Fibroblast of lung (primary cell): Measurements from ENCODE around the gene WNT5B. TPM values are rescaled to one million over a fixed set of nuclear protein-coding genes. Genes with fewer than 3 reads are reported as not detected.

Experiments
- DNase-seq, 2 donors: peaks; one replicate each; pipeline versions ENCODE4 v3.0.0 to v3.0.0-alpha.2; 2010; ENCODE audit warnings: low read depth in 2 of 2
- H2AFZ ChIP-seq: 2 replicates; pipeline ENCODE4 v1.5.1; 2012; ENCODE audit warnings: low read length, control low read depth, inconsistent platforms
- H3K27ac ChIP-seq: 2 replicates; pipeline ENCODE4 v1.5.1; 2011; ENCODE audit warnings: low read length, control low read depth; ENCODE audit not compliant: insufficient read depth
- H3K27me3 ChIP-seq: 2 replicates; pipeline ENCODE4 v1.5.1; 2011; ENCODE audit warnings: mild to moderate bottlenecking, low read length; ENCODE audit not compliant: control insufficient read depth, insufficient read depth
- H3K36me3 ChIP-seq: 2 replicates; pipeline ENCODE4 v1.5.1; 2011; ENCODE audit warnings: low read length; ENCODE audit not compliant: control insufficient read depth, insufficient read depth
- H3K4me1 ChIP-seq: 2 replicates; pipeline ENCODE4 v1.5.1; 2011; ENCODE audit warnings: low read length; ENCODE audit not compliant: control insufficient read depth, insufficient read depth; ENCODE audit errors: extremely low read depth
- H3K4me2 ChIP-seq: 2 replicates; pipeline ENCODE4 v1.5.1; 2011; ENCODE audit warnings: low read length, control low read depth; ENCODE audit not compliant: insufficient read depth; ENCODE audit errors: extremely low read depth
- H3K4me3 ChIP-seq, 4 experiments: fragments of 200-600 bp in 1 of 4; sonication (generic) in 1 of 4; replicated peaks in 1 of 4; 2 replicates each; pipeline ENCODE4 v1.5.1; 2011 to 2016; ENCODE audit warnings: low read length in 4 of 4, low read depth in 3 of 4, mild to moderate bottlenecking in 3 of 4, control low read depth in 2 of 4, inconsistent platforms in 1 of 4, mixed read lengths in 1 of 4; ENCODE audit not compliant: insufficient read depth in 1 of 4; ENCODE audit errors: control extremely low read depth in 1 of 4
- H3K79me2 ChIP-seq: 2 replicates; pipeline ENCODE4 v1.5.1; 2012; ENCODE audit warnings: mild to moderate bottlenecking, low read length, inconsistent platforms; ENCODE audit not compliant: control insufficient read depth, insufficient read depth
- H3K9ac ChIP-seq: 2 replicates; pipeline ENCODE4 v1.5.1; 2011; ENCODE audit warnings: mild to moderate bottlenecking, low read length, control low read depth; ENCODE audit not compliant: insufficient read depth
- H3K9me3 ChIP-seq: 2 replicates; pipeline ENCODE4 v1.5.1; 2012; ENCODE audit warnings: low read depth, low read length; ENCODE audit not compliant: control insufficient read depth, insufficient read depth
- H4K20me1 ChIP-seq: 2 replicates; pipeline ENCODE4 v1.5.1; 2011; ENCODE audit warnings: low read length; ENCODE audit not compliant: control insufficient read depth, insufficient read depth; ENCODE audit errors: extremely low read depth
- CTCF ChIP-seq, 2 donors: IDR thresholded peaks in 1 of 2; conservative IDR thresholded peaks in 1 of 2; 1 replicate in 1 of 2; 2 replicates in 1 of 2; pipeline ENCODE4 v1.5.1; 2011 to 2012; ENCODE audit warnings: low read length in 2 of 2, control low read depth in 1 of 2, inconsistent platforms in 1 of 2, low read depth in 1 of 2, mild to moderate bottlenecking in 1 of 2
- EZH2 ChIP-seq: IDR thresholded peaks from 2 replicates; pipeline ENCODE4 v1.5.1; 2012; ENCODE audit warnings: low read length, control low read depth, mild to moderate bottlenecking; ENCODE audit errors: missing control alignments
- polyA plus RNA-seq, 2 donors: library from polyadenylated mRNA; depleted of rRNA in 1 of 2; stranded (reverse) in 1 of 2; unstranded in 1 of 2; fragments of >200 nt; gene quantifications; 2 replicates each; pipeline ENCODE4 v1.2.1, GENCODE V29; 2011 to 2012; ENCODE audit warnings: missing spikeins in 1 of 2
- total RNA-seq: library from RNA; depleted of rRNA; stranded (reverse); fragments of >200 nt; gene quantifications from 2 replicates; pipeline ENCODE4 v1.2.1, GENCODE V29; 2014

WNT5B gene
- total and polyA plus RNA-seq, 2 donors (not counting 1 experiment from before 2014, with no cell fraction given), result 46.9 to 105 TPM

GRCh38 chr12:1607940-1608712 lies 20.9 kb upstream of the WNT5B start:
- Histone ChIP-seq H3K79me2 (peaks cover 66% of the 10 kb centered on the region), H4K20me1 (no peaks in the 10 kb centered on the region), H3K9ac (no peak overlapping the region), H3K36me3 (no peaks in the 10 kb centered on the region), H3K4me2 (no peak overlapping the region), H2AFZ (no peak overlapping the region), H3K9me3 (no peaks in the 10 kb centered on the region), H3K4me3 (no peak overlapping the region), H3K27me3 (no peaks in the 10 kb centered on the region), H3K4me1 (peaks cover 29% of the 10 kb centered on the region), H3K27ac (no peak overlapping the region)
- peak in 1 of 2 donors; percentile 69 for DNase-seq
- TF ChIP-seq CTCF (conservative IDR thresholded peaks at IDR 0.05 in 1 of 2, IDR thresholded peaks at IDR 0.05 in 1 of 2; ENCODE audit: low read depth in 1 of 2, low read length in 2 of 2) (no peak), EZH2 (no peak)

GRCh38 chr12:1608713-1609119 lies 20.3 kb upstream of the WNT5B start:
- Histone ChIP-seq H3K4me2 (no peak overlapping the region), H3K27me3 (no peaks in the 10 kb centered on the region), H3K79me2 (peaks cover 66% of the 10 kb centered on the region), H3K36me3 (no peaks in the 10 kb centered on the region), H3K4me1 (peaks cover 29% of the 10 kb centered on the region), H3K9ac (no peak overlapping the region), H4K20me1 (no peaks in the 10 kb centered on the region), H3K9me3 (no peaks in the 10 kb centered on the region), H3K4me3 (no peak overlapping the region), H3K27ac (no peak overlapping the region), H2AFZ (no peak overlapping the region)
- DNase-seq, result no peak
- TF ChIP-seq EZH2 (no peak), CTCF (conservative IDR thresholded peaks at IDR 0.05 in 1 of 2, IDR thresholded peaks at IDR 0.05 in 1 of 2; ENCODE audit: low read depth in 1 of 2, low read length in 2 of 2) (no peak)

GRCh38 chr12:1610072-1610643 lies 18.9 kb upstream of the WNT5B start:
- TF ChIP-seq CTCF (conservative IDR thresholded peaks at IDR 0.05 in 1 of 2, IDR thresholded peaks at IDR 0.05 in 1 of 2; ENCODE audit: low read depth in 1 of 2, low read length in 2 of 2), result no peak
- peaks cover 66% of the 10 kb centered on the region for H3K79me2 ChIP-seq
- H3K4me2 ChIP-seq, result no peak overlapping the region
- no peak overlapping the region for H3K27ac ChIP-seq
- H2AFZ ChIP-seq, result no peak overlapping the region
- H3K9me3 ChIP-seq, result no peaks in the 10 kb centered on the region
- H3K4me3 ChIP-seq, result no peak overlapping the region
- no peaks in the 10 kb centered on the region for H4K20me1 ChIP-seq
- no peaks in the 10 kb centered on the region for H3K36me3 ChIP-seq
- peaks cover 20% of the 10 kb centered on the region for H3K4me1 ChIP-seq
- H3K27me3 ChIP-seq, result no peaks in the 10 kb centered on the region
- no peak for DNase-seq
- H3K9ac ChIP-seq, result no peak overlapping the region
